Activated CD4-positive, alpha-beta memory T cell treated with anti-CD3 and anti-CD28 coated beads for 36 hours (primary cell): ENCODE results near the gene CENPU. TPM values are rescaled to one million over a fixed set of nuclear protein-coding genes. Genes with fewer than 3 reads are reported as not detected.
"Not testable (repeated sequence)": the region's sequence is repeated elsewhere in the genome, so short reads cannot be mapped to it uniquely, and the experiment has no call there.

ENCODE experiments used
- CTCF ChIA-PET: fragments of 350-600 bp; sonication (Branson Sonifier 250); formaldehyde crosslinking; loops from one replicate; lab custom pipeline; 2021; ENCODE audit warnings: antibody characterized with exemption, inconsistent platforms; lab: Charles Lee
- POLR2A ChIA-PET: fragments of 350-600 bp; sonication (Branson Sonifier 250); formaldehyde crosslinking; loops from one replicate; lab custom pipeline; 2021; ENCODE audit warnings: antibody characterized with exemption; lab: Charles Lee
- DNase-seq: peaks from one replicate; pipeline ENCODE4 v3.0.0-alpha.2; 2020
- H3K27ac Mint-ChIP-seq: one replicate; pipeline ENCODE4 v1.8.0; 2021; ENCODE audit warnings: mixed read lengths
- H3K27me3 Mint-ChIP-seq: one replicate; pipeline ENCODE4 v1.8.0; 2021; ENCODE audit warnings: mixed read lengths
- H3K36me3 Mint-ChIP-seq: one replicate; pipeline ENCODE4 v1.8.0; 2021; ENCODE audit warnings: mixed read lengths
- H3K4me1 Mint-ChIP-seq: one replicate; pipeline ENCODE4 v1.8.0; 2021; ENCODE audit warnings: low read depth, mixed read lengths
- H3K4me3 Mint-ChIP-seq: one replicate; pipeline ENCODE4 v1.8.0; 2021; ENCODE audit warnings: mild to moderate bottlenecking, mixed read lengths
- H3K9me3 Mint-ChIP-seq: one replicate; pipeline ENCODE4 v1.8.0; 2021; ENCODE audit warnings: mixed read lengths
- intact Hi-C: fragments of 100-400 bp; cut with micrococcal nuclease; formaldehyde crosslinking; loops from one replicate; pipeline ENCODE4 v1.15.1; 2023
- total RNA-seq, 2 experiments: library from RNA; stranded (reverse); gene quantifications; one replicate each; pipeline ENCODE4 v1.2.3, GENCODE V29; 2021

CENPU gene
- total RNA-seq, 2 experiments from 2014 or later: 82.7 to 87.6 TPM

DNA sequence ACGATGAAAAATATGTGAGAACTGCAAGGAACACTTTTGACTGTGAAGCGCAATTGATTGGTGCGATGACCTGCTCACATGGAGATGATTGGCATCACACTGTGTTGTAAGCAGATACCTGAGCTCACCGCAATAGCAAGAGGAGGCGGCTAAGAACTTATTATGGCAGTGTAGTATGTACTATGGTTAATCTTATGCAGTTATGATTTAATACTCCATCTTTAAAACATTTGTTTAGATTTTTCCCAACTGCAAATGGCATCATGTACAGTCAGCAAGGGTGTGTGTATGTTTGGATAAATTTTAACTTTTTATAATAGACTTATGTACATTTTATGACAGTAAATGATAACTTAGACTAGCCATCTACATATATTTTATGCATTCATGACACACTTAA, 58.9 kb downstream of the CENPU start:
- POLR2A ChIA-PET: no interaction called here
- H3K4me3 Mint-ChIP-seq: no peak overlapping the region

DNA sequence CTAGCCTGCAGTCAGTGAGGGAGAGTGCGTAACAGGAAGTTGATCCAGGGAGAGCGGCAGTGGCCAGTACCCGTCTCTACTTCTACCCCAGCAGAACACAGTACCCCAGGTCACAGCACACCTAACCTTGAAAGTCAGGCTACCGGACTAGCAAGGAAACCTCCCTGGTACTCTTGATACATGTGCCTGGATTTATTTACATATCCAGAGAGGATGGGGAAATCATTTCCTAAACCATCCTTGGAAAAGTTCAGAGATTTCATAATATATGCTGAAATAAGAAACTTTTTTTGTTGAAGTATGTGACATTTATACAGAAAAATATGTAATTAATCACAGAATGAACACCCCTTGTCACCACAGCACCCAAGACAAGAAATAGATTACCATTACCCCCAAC, 59.9 kb downstream of the CENPU start:
- CTCF ChIA-PET: no interaction called here

More for the DNA sequence above, 58.9 kb downstream of the CENPU start:
- CTCF ChIA-PET: no interaction called here
- Mint-ChIP-seq H3K27me3 (no peaks in the 10 kb centered on the region), H3K9me3 (no peaks in the 10 kb centered on the region), H3K36me3 (peaks cover 23% of the 10 kb centered on the region), H3K4me1 (peaks cover under 1% of the 10 kb centered on the region), H3K27ac (no peak overlapping the region)
- no peak for DNase-seq
- intact Hi-C loops: no loop called here

DNA sequence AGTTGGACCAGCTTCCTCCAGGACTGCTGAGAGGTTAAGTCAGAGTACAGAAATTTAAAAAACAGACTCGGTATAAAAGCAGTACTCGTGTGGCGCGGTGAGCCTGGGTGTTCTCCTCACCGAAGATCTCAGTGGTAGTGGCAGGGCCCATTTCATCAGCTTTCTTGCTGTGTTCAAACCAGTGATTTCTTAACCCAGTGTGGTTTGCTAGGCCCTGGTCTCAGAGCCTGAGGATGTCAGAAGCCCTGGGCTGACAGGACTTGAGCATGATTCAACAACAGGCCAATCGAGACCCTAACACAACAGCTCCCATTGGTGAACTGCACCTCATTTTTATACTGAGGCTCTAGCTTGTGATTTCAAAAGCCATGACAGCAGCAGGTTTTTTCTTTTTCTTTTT, 61.2 kb downstream of the CENPU start:
- Mint-ChIP-seq H3K27me3 (no peaks in the 10 kb centered on the region), H3K36me3 (peaks cover 38% of the 10 kb centered on the region), H3K4me3 (no peak overlapping the region), H3K27ac (no peak overlapping the region), H3K9me3 (no peaks in the 10 kb centered on the region), H3K4me1 (peaks cover 22% of the 10 kb centered on the region)
- ChIA-PET POLR2A (no interaction called here), CTCF (no interaction called here)
- intact Hi-C loops: no loop called here
- no peak for DNase-seq

More for the DNA sequence above, 59.9 kb downstream of the CENPU start:
- Mint-ChIP-seq H3K36me3 (peaks cover 27% of the 10 kb centered on the region), H3K9me3 (no peaks in the 10 kb centered on the region), H3K27me3 (no peaks in the 10 kb centered on the region), H3K4me1 (peaks cover 10% of the 10 kb centered on the region), H3K4me3 (no peak overlapping the region), H3K27ac (no peak overlapping the region)
- POLR2A ChIA-PET: no interaction called here
- DNase-seq: no peak
- intact Hi-C loops: no loop called here

- Mint-ChIP-seq H3K27me3 (no peaks in the 10 kb centered on the region), H3K27ac (no peak overlapping the region), H3K4me1 (peaks cover 23% of the 10 kb centered on the region), H3K9me3 (no peaks in the 10 kb centered on the region), H3K36me3 (peaks cover 39% of the 10 kb centered on the region), H3K4me3 (no peak overlapping the region)
- no peak for DNase-seq
- intact Hi-C loops: no loop called here
- POLR2A ChIA-PET: no interaction called here
- CTCF ChIA-PET: no interaction called here
Observed at GRCh38 chr4:184671101-184671500, 62.8 kb downstream of the CENPU start.

DNA sequence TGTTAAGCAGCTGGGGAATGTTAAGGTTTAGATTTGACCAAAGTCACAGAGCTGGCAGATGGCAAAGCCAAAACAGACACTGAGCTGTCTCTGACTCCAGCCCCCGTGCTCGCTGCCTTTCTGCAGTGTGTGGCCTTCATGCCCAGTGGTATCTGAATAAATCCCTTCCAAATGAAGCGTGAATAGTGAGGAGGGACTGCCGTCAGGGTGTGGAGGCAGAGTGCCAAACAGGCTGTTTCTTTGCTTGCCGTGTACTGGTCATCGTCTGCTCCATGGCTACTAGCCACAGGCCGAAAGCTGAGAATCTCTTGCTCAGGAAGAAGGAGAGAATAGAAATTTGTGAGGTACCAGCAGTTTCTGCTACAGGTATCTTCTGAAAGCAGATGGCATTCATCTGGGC, 64.6 kb downstream of the CENPU start:
- ChIA-PET POLR2A (no interaction called here), CTCF (no interaction called here)
- Mint-ChIP-seq H3K4me3 (no peak overlapping the region), H3K36me3 (peaks cover 38% of the 10 kb centered on the region), H3K27ac (no peak overlapping the region), H3K9me3 (no peaks in the 10 kb centered on the region), H3K27me3 (no peaks in the 10 kb centered on the region), H3K4me1 (peaks cover 23% of the 10 kb centered on the region)
- intact Hi-C loops: loop anchor here (5.0 kb wide), 1 partner anchor 38 kb away; no protein-coding TSS in a partner anchor
- no peak for DNase-seq

DNA sequence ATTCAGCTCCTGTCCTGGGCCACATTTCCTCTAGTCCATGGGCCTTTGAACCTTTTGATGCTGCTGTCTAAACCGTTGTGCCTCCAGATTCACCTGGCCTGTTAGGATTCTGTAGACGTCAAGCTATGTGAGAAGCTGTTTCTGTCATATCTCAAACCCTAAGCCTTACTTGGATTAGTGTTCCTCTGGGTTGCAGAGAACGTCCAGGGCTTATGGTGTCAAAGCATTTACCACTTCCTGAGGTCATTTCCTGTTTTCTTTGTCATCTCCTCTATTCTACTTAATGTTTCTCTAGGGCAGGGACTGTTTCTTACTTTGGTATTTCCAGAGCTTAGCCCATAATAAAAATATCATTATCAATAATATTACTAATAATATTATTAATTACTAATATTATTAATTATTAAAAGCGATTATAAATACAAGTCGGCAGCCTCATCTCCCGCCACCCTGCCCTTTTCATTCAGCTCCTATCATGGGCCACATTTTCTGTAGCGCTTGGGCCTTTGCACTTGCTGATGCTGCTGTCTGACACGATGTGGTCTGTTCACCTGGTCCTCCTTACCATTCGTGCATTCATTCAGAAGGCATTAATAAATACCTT, 65.3 kb downstream of the CENPU start:
- CTCF ChIA-PET: interaction anchor here (1.1 kb wide), 1 partner anchor 19 kb away, joined by 4 read pairs; the partner anchor contains the start of genes CASP3 and PRIMPOL
- intact Hi-C loops: loop anchor here (5.0 kb wide), 1 partner anchor 39 kb away; no protein-coding TSS in a partner anchor
- DNase-seq: peak; percentile 15
- Mint-ChIP-seq H3K36me3 (peaks cover 33% of the 10 kb centered on the region), H3K9me3 (no peaks in the 10 kb centered on the region), H3K4me1 (peaks cover 23% of the 10 kb centered on the region), H3K27ac (peak overlapping the region; percentile 61), H3K27me3 (no peaks in the 10 kb centered on the region), H3K4me3 (no peak overlapping the region)
- POLR2A ChIA-PET: interaction anchor here (0.5 kb wide), 1 partner anchor 370 kb away, joined by 3 read pairs; no protein-coding TSS in a partner anchor

GRCh38 chr4:184668096-184668495, 65.8 kb downstream of the CENPU start:
- Mint-ChIP-seq H3K4me3 (no peak overlapping the region), H3K36me3 (peaks cover 33% of the 10 kb centered on the region), H3K4me1 (peaks cover 23% of the 10 kb centered on the region), H3K27me3 (no peaks in the 10 kb centered on the region), H3K27ac (peak overlapping the region; percentile 61), H3K9me3 (no peaks in the 10 kb centered on the region)
- intact Hi-C loops: loop anchor here (5.0 kb wide), 1 partner anchor 39 kb away; no protein-coding TSS in a partner anchor
- DNase-seq: no peak
- POLR2A ChIA-PET: interaction anchor here (0.5 kb wide), 1 partner anchor 370 kb away, joined by 3 read pairs; no protein-coding TSS in a partner anchor
- CTCF ChIA-PET: interaction anchor here (1.1 kb wide), 1 partner anchor 19 kb away, joined by 4 read pairs; the partner anchor contains the start of genes CASP3 and PRIMPOL

GRCh38 chr4:184666670-184667069, 67.2 kb downstream of the CENPU start:
- intact Hi-C loops: loop anchor here (5.0 kb wide), 1 partner anchor 41 kb away; no protein-coding TSS in a partner anchor
- Mint-ChIP-seq H3K27ac (no peak overlapping the region), H3K36me3 (peaks cover 22% of the 10 kb centered on the region), H3K4me3 (no peak overlapping the region), H3K4me1 (peaks cover 23% of the 10 kb centered on the region), H3K27me3 (no peaks in the 10 kb centered on the region), H3K9me3 (no peaks in the 10 kb centered on the region)
- no peak for DNase-seq
- CTCF ChIA-PET: no interaction called here
- POLR2A ChIA-PET: no interaction called here

DNA sequence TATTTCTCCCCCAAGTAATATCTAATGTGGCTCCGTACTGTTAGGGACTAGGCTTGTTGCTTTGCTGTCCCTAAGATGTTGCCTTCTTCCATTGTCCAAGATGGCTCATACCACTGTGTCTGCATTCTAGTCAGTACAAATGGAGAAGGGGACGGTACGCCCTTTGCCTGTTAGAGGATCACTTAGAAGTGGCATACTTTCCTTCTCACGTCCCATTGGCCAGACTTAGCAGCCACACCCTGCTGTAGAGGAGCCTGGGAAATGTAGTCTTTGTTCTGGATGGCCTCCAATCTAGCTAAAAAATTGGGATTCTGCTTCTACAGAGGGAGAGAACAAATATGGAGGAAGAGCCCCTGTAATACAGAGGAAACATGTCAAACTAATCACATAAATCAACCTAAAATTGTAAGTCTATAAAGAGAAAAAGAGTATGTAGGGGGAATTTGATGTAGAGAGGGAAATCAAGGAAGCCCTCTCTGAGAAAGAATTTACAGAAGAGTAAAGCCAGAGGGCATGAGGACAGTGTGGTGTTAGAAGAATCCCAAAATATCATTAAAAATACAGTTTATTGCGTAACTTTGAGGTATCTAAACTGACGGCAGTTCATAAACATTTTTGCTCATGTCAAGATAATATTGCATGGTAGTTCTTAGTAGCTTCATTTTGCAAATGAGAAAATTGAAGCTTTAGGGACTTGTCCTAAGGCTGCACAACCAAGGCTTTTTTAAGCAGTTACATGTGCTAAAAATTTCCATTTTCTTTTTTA, 69.3 kb downstream of the CENPU start:
- intact Hi-C loops: loop anchor here (5.0 kb wide), 1 partner anchor 43 kb away; no protein-coding TSS in a partner anchor
- DNase-seq: no peak
- ChIA-PET POLR2A (no interaction called here), CTCF (interaction anchor here (0.7 kb wide), 1 partner anchor 15 kb away, joined by 3 read pairs; the partner anchor contains the start of genes CASP3 and PRIMPOL)
- H3K27me3 Mint-ChIP-seq: no peaks in the 10 kb centered on the region
- peaks cover 19% of the 10 kb centered on the region for H3K4me1 Mint-ChIP-seq
- H3K36me3 Mint-ChIP-seq: peaks cover 24% of the 10 kb centered on the region
- no peak overlapping the region for H3K4me3 Mint-ChIP-seq
- no peaks in the 10 kb centered on the region for H3K9me3 Mint-ChIP-seq
- no peak overlapping the region for H3K27ac Mint-ChIP-seq

DNA sequence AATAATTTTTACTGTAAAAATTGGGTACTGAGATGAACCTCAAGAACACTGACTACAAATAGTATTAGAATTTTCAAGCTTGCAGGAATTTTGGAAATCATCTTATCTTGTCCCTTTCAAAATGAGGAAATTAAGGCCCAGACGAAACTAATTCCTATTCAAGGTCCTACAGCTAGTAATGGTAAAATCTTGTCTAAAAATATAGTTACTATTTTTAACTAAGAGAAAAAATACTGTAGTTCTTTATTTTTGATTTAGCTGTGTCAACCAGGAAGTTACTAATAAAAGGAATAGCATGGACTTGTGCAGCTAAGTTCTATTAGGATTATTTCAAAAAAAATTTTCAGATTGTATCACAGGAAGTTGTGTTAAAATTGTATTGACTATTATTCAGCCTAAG, 71.7 kb downstream of the CENPU start:
- ChIA-PET CTCF (interaction anchor here (0.7 kb wide), 1 partner anchor 60 kb away, joined by 3 read pairs; no protein-coding TSS in a partner anchor), POLR2A (no interaction called here)
- Mint-ChIP-seq H3K27ac (no peak overlapping the region), H3K9me3 (no peaks in the 10 kb centered on the region), H3K36me3 (peaks cover 12% of the 10 kb centered on the region), H3K4me1 (no peaks in the 10 kb centered on the region), H3K4me3 (no peak overlapping the region), H3K27me3 (no peaks in the 10 kb centered on the region)
- no peak for DNase-seq
- intact Hi-C loops: no loop called here

DNA sequence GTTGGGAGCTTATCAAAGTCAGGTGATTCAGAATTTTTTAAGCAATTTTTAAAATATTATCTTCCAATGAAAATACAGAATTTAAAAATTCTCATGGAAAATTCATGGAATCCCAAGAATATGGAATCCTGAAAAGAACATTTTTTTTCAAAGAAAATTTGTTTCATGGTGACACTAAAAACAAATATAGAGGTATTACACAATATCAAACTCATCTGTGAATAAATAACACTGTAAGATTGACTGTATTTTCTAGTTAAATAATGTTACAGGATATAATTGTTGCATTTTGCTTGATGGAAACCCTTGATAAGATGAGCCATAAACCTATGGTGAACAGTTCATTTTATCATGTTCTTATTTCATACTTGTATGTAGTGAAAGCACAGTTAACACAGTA, 72.9 kb downstream of the CENPU start:
- DNase-seq: no peak
- ChIA-PET CTCF (no interaction called here), POLR2A (no interaction called here)
- no peak overlapping the region for H3K27ac Mint-ChIP-seq
- no peaks in the 10 kb centered on the region for H3K4me1 Mint-ChIP-seq
- no peak overlapping the region for H3K4me3 Mint-ChIP-seq
- H3K27me3 Mint-ChIP-seq: no peaks in the 10 kb centered on the region
- intact Hi-C loops: no loop called here
- no peaks in the 10 kb centered on the region for H3K9me3 Mint-ChIP-seq
- H3K36me3 Mint-ChIP-seq: peaks cover 14% of the 10 kb centered on the region

DNA sequence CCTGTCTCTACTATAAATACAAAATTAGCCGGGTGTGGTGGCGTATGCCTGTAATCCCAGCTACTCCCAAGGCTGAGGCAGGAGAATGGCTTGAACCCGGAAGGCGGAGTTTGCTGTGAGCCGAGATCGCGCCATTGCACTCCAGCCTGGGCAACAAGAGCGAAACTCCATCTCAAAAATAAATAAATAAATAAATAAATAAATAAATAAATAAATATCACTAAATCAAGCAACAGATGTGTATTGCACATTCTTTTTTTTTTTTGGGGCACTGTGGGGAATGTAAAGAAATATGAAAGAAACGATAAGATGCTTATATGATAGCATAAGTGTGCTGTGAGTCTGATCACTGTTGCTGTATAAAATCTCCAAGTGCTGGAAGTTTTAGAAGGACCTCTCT, 76.1 kb downstream of the CENPU start:
- POLR2A ChIA-PET, H3K4me3 Mint-ChIP-seq, H3K4me1 Mint-ChIP-seq, DNase-seq, H3K9me3 Mint-ChIP-seq, H3K27ac Mint-ChIP-seq, intact Hi-C loops, CTCF ChIA-PET, H3K27me3 Mint-ChIP-seq: not testable (repeated sequence)
- H3K36me3 Mint-ChIP-seq: peaks cover 16% of the 10 kb centered on the region
